ENCODE results near the gene PRRT1B.
"Not testable (repeated sequence)": the region's sequence is repeated elsewhere in the genome, so short reads cannot be mapped to it uniquely, and the experiment has no call there.

Gene PRRT1B

GRCh38 chr9:131522257-131523085, 22.9 kb upstream of the PRRT1B start:
- DNase-seq (ENCODE audit: low spot score) = no peak

GRCh38 chr9:131523086-131523388, 22.3 kb upstream of the PRRT1B start:
- no peak for DNase-seq (ENCODE audit: low spot score)

GRCh38 chr9:131523451-131524435, 21.6 kb upstream of the PRRT1B start:
- no peak for DNase-seq (ENCODE audit: low spot score)

GRCh38 chr9:131524665-131525315, 20.5 kb upstream of the PRRT1B start:
- DNase-seq (ENCODE audit: low spot score) = no peak

- no peak for DNase-seq (ENCODE audit: low spot score)
These were observed 19.4 kb upstream of the PRRT1B start for GRCh38 chr9:131525643-131526565.

- DNase-seq (ENCODE audit: low spot score) = no peak
These were observed 17.1 kb upstream of the PRRT1B start for GRCh38 chr9:131528186-131528585.

GRCh38 chr9:131528886-131529505, 16.3 kb upstream of the PRRT1B start:
- DNase-seq (ENCODE audit: low spot score) = no peak

DNA sequence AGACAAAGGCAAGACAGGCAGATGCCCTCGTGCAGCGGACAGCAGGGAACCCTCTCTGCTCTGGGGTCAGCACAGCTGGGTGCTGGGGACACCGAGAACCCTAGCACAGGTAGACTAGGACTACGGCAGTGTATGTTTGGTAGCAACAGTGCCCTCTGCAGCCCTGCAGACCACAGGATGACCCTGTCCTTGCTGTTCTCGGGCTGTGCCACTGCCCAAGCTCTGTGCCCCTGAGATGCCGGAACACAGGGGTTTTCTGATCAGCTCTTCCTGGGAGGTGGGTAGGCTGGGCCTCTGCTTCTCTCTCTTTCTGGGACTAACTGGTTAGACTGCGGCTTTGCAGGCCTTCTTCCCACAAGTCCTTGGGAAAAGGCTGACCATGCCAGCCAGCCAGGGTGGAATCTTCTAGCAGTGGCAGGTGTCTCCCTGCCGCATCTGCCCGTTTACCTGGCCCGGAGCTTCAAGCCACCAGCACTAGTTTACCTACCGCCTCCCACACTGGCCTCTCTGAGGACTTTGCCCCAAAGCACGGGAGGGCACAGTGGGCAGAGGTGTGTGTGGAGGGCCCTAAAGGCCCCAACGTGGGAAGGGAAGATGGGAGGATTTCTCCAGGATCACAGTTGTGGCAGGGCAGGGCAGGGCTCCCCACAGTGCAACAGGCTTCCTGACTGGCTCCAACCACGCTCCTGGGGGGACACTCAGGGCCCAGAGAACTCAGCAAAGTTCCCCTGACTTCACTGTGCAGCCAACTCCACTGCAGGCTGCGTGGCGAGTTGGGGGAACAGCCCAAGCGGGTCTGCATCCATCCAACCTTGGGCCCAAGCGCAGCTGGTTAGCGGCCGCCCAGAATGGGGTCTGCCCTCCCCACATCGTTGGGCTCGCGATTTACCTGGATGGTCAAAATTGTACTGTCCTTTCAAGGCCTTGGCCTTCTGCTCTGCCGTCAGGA, 15.5 kb upstream of the PRRT1B start:
- no peak for DNase-seq (ENCODE audit: low spot score)

DNA sequence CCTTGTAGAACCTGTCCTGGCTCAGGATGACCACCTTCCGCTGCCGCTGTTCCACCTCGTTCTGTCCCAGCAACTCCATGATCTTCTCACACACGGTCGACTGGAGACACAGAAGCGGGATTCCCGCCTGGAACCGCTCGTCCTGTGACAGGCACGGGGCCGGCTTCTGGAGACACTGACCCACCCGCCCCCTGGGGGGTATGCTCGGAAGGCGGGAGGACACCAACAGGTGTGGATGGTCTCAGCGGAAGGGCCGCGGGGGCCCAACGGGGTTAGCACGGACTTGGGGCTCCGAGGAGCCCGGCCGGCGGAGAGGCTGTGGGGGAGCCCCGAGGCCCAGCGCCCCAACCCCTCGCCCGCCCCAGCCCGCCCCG, 14.8 kb upstream of the PRRT1B start:
- DNase-seq (ENCODE audit: low spot score) = peak; percentile 50

- DNase-seq (ENCODE audit: low spot score) = peak; percentile 98
These were observed 14.1 kb upstream of the PRRT1B start, which contains the start of gene UCK1 for GRCh38 chr9:131530920-131531832. UCK1 (minus strand) TSS chr9:131531263; CDS start chr9:131531174, 89 bp downstream.

DNA sequence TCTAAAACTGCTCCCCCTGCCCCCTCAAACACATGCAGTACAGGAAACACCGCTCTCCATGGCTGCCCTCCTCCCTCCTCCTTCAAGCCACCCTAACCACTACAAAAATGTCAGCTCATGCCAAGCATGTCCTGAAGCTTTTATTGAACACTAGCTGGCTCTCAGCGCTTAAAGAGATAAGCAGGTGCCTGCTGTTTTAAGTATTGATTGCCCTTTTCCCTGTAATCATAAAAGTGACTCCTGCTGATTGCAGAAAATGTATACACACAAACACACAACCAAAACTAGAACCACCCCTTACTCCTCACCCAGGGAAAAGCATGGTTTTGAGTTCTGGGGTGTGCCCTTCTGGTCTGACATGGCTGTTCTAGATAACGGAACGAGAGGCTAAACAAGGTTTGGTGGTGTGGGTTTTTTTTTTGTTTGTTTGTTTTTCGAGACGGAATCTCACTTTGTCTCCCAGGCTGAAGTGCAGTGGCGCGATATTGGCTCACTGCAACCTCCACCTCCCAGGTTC, 10.5 kb upstream of the PRRT1B start:
- peak; percentile 4 for DNase-seq (ENCODE audit: low spot score)

GRCh38 chr9:131537946-131538345, 7.4 kb upstream of the PRRT1B start:
- DNase-seq (ENCODE audit: low spot score) = no peak

- DNase-seq (ENCODE audit: low spot score) = no peak
These were observed 6.0 kb upstream of the PRRT1B start for GRCh38 chr9:131539223-131539923.

DNA sequence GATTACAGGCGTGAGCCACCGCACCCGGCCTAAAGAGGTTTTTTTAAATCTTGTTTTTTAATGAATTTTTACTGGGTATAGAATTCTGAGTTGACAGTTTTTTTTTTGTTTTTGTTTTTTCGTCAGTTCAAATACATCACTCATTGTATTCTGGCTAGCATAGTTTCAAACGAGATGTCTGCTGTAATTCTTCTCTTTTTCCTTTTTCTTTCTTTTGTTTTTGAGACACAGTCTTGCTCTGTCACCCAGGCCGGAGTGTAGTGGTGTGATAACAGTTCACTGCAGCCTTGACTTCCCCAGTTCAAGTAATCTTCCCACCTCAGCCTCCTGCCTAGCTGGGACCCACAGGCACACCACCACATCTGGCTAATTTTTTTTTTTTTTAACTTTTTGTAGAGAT, 2.2 kb upstream of the PRRT1B start:
- no peak for DNase-seq (ENCODE audit: low spot score)

GRCh38 chr9:131545786-131546335, 538 bp downstream of the PRRT1B start:
- DNase-seq (ENCODE audit: low spot score) = no peak

DNA sequence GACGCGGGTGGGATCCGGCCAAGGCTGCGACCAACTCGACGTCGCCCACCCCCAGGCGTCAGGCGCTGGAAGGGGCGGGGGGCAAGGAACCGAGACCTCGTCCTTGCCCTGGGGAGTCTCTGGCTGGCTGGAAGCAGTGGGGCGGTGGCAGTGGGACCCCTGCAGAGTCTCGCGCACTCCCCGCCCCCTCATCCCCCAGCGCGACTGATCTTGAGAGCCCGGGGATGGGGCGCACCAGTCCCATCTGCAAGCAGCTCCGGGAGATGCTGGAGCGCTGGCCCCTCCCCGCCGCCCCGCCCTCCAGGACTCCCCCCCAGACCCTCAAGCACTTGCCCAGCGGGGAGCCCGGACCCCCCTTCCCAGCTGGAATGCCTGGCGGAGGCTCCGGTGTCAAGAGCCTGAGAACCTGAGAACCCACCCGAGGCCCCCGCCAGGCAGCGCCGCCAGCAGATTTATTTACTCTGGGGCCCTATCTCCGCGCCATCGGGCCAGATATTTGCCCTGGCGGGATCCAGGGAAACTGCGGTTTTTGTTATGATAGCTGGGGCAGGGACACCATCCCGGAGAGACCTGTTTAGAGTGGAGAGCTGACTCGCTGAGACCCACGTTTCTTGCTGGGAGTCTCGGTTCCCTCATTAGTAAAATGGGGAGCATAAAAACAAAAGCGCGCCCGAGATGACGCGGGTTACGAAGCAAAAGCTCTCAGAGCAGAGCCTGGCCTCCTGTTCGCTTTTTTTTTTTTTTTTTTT, 1.2 kb downstream of the PRRT1B start:
- DNase-seq (ENCODE audit: low spot score) = no peak

DNA sequence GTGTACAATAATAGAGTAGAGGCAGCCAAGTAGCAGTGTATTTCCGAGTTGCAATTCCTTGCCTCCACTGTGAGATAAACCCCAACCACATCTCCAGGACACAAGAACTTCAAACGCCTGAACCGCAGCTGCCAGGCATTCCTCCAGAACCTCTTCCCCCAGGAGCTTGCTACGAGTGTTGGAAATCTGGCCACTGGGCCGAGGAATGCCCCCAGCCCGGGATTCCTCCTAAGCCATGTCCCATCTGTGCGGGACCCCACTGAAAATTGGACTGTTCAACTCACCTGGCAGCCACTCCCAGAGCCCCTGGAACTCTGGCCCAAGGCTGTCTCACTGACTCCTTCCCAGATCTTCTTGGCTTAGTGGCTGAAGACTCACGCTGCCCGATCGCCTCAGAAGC, 3.9 kb downstream of the PRRT1B start:
- not testable (repeated sequence) for DNase-seq (ENCODE audit: low spot score)

Data from germinal center (tissue), 1 donor.